SK-N-SH treated with all-trans-retinoic acid at 6 μM for 48 hours (cell line): ENCODE data around the gene ADAM17.

Experiments used
- ATAC-seq: fragments of 200-7000 bp; cut with Tn5 transposase; 3 replicates; pipeline ENCODE4 v1.9.1; 2020; ENCODE audit warnings: mild to moderate bottlenecking, moderate library complexity
- BACH2 ChIP-seq: fragments of 250-450 bp; sonication (Bioruptor Pico); IDR thresholded peaks from 2 replicates; pipeline ENCODE4 v1.9.0; 2021; ENCODE audit warnings: mild to moderate bottlenecking, borderline replicate concordance
- CSDC2 ChIP-seq: fragments of 250-450 bp; sonication (Bioruptor Pico); IDR thresholded peaks from 2 replicates; pipeline ENCODE4 v1.5.0; 2020; ENCODE audit warnings: mild to moderate bottlenecking, moderate library complexity
- ESRRG ChIP-seq: fragments of 250-450 bp; sonication (Bioruptor Pico); IDR thresholded peaks from 2 replicates; pipeline ENCODE4 v1.6.1; 2021; ENCODE audit warnings: mild to moderate bottlenecking
- GLIS3 ChIP-seq: fragments of 250-450 bp; sonication (Bioruptor Pico); IDR thresholded peaks from 2 replicates; pipeline ENCODE4 v1.5.0; 2020; ENCODE audit warnings: mild to moderate bottlenecking, moderate library complexity
- OSR1 ChIP-seq: fragments of 250-450 bp; sonication (Bioruptor Pico); IDR thresholded peaks from 2 replicates; pipeline ENCODE4 v1.8.0; 2022; ENCODE audit warnings: moderate library complexity, mild to moderate bottlenecking, inconsistent platforms
- PPARA ChIP-seq: fragments of 250-450 bp; sonication (Bioruptor Pico); IDR thresholded peaks from 2 replicates; pipeline ENCODE4 v1.5.0; 2020; ENCODE audit warnings: mild to moderate bottlenecking, borderline replicate concordance
- RARB ChIP-seq: fragments of 250-450 bp; sonication (Bioruptor Pico); IDR thresholded peaks from 2 replicates; pipeline ENCODE4 v1.8.0; 2021; ENCODE audit warnings: mild to moderate bottlenecking, moderate library complexity
- SNAI2 ChIP-seq: fragments of 250-450 bp; sonication (Bioruptor Pico); IDR thresholded peaks from 2 replicates; pipeline ENCODE4 v1.5.0; 2020; ENCODE audit warnings: mild to moderate bottlenecking, moderate library complexity
- TCF4 ChIP-seq: fragments of 250-450 bp; sonication (Bioruptor Pico); IDR thresholded peaks from 2 replicates; pipeline ENCODE4 v1.8.0; 2021; ENCODE audit warnings: mild to moderate bottlenecking, moderate library complexity, borderline replicate concordance
- TOX ChIP-seq: fragments of 250-450 bp; sonication (Bioruptor Pico); IDR thresholded peaks from 2 replicates; pipeline ENCODE4 v1.8.0; 2021; ENCODE audit warnings: mild to moderate bottlenecking, moderate library complexity, borderline replicate concordance
- ZC3H10 ChIP-seq: fragments of 250-450 bp; sonication (Bioruptor Pico); IDR thresholded peaks from 2 replicates; pipeline ENCODE4 v1.5.1; 2021; ENCODE audit warnings: mild to moderate bottlenecking, moderate library complexity
- ZNF565 ChIP-seq: fragments of 450-650 bp; formaldehyde crosslinking; conservative IDR thresholded peaks from 2 replicates; pipeline ENCODE4 v1.5.0; 2020; ENCODE audit warnings: low read depth, mild to moderate bottlenecking, moderate library complexity
- ZNF70 ChIP-seq: fragments of 450-650 bp; formaldehyde crosslinking; IDR thresholded peaks from 2 replicates; pipeline ENCODE4 v1.5.0; 2020; ENCODE audit warnings: mild to moderate bottlenecking, moderate library complexity
- ZNF8 ChIP-seq: fragments of 450-650 bp; formaldehyde crosslinking; IDR thresholded peaks from 2 replicates; pipeline ENCODE4 v1.5.0; 2020; ENCODE audit warnings: mild to moderate bottlenecking, moderate library complexity
- TF ChIP-seq, protein P1 (sequence below): fragments of 250-450 bp; sonication (Bioruptor Pico); IDR thresholded peaks from 2 replicates; pipeline ENCODE4 v1.5.1; 2020; ENCODE audit warnings: low read depth, mild to moderate bottlenecking, moderate library complexity
- TF ChIP-seq, protein P2 (sequence below): fragments of 250-450 bp; sonication (Bioruptor Pico); IDR thresholded peaks from 2 replicates; pipeline ENCODE4 v1.5.0; 2020; ENCODE audit warnings: mild to moderate bottlenecking, moderate library complexity
- TF ChIP-seq, protein P3 (sequence below): fragments of 250-450 bp; sonication (Bioruptor Pico); IDR thresholded peaks from 2 replicates; pipeline ENCODE4 v1.5.1; 2021; ENCODE audit warnings: mild to moderate bottlenecking, moderate library complexity
- TF ChIP-seq, protein P4 (sequence below): fragments of 250-450 bp; sonication (Bioruptor Pico); IDR thresholded peaks from 2 replicates; pipeline ENCODE4 v1.8.0; 2021; ENCODE audit warnings: low read depth, mild to moderate bottlenecking, moderate library complexity, borderline replicate concordance

The ADAM17 gene

DNA sequence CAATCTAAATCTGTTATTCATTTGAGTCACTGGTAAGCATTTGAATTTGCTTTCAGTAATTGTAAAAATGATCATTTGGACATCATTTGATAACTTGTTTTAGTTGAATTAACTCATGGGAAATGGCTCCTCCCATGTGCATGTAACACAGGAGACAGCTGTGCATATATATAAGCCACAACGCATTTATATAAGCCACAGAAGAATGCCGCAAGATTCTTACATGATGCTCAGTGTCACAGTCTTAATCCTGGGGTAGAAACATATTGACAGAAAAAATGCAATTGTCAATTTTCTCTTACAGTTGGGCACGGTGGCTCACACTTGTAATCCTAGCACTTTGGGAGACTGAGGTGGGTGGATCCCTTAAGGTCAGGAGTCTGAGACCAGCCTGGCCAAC, 94.6 kb downstream of the ADAM17 start (continued):
- TF ChIP-seq, protein P1, sequence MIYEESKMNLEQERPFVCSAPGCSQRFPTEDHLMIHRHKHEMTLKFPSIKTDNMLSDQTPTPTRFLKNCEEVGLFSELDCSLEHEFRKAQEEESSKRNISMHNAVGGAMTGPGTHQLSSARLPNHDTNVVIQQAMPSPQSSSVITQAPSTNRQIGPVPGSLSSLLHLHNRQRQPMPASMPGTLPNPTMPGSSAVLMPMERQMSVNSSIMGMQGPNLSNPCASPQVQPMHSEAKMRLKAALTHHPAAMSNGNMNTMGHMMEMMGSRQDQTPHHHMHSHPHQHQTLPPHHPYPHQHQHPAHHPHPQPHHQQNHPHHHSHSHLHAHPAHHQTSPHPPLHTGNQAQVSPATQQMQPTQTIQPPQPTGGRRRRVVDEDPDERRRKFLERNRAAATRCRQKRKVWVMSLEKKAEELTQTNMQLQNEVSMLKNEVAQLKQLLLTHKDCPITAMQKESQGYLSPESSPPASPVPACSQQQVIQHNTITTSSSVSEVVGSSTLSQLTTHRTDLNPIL: no peak

DNA sequence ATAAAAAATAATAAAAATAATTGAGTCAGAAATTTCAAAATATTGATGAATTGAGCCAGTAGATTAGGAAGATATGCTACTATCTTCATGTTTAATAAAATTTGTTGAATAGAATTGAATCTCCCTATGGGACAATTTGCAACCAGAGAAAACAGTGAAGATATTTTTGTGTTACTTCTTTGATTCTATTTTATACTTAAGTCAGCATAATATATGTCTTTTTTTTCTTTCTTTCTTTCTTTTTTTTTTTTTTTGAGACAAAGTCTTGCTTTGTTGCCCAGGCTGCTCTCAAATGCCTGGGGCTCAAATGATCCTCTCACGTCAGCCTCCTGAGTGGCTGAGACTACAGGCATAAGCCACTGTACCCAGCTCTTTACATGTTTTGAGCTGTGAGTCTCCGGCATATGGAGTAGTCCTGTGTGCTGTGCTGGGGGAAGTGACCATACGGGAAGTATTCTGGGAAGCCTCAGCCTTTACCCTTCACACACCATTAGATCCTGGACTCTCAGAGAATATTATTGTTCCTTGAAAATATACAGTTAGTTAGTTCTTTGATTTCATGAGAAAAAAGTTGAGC, 95.1 kb downstream of the ADAM17 start:
- ATAC-seq: no peak
- TF ChIP-seq GLIS3 (no peak), TCF4 (CRISPR knock-in tag) (no peak), TOX (CRISPR knock-in tag) (no peak), ESRRG (CRISPR knock-in tag) (no peak), BACH2 (CRISPR knock-in tag) (no peak), ZNF70 (CRISPR knock-in tag) (no peak), SNAI2 (CRISPR knock-in tag) (no peak), PPARA (CRISPR knock-in tag) (no peak), ZNF565 (CRISPR knock-in tag) (no peak)
- TF ChIP-seq, protein P2, sequence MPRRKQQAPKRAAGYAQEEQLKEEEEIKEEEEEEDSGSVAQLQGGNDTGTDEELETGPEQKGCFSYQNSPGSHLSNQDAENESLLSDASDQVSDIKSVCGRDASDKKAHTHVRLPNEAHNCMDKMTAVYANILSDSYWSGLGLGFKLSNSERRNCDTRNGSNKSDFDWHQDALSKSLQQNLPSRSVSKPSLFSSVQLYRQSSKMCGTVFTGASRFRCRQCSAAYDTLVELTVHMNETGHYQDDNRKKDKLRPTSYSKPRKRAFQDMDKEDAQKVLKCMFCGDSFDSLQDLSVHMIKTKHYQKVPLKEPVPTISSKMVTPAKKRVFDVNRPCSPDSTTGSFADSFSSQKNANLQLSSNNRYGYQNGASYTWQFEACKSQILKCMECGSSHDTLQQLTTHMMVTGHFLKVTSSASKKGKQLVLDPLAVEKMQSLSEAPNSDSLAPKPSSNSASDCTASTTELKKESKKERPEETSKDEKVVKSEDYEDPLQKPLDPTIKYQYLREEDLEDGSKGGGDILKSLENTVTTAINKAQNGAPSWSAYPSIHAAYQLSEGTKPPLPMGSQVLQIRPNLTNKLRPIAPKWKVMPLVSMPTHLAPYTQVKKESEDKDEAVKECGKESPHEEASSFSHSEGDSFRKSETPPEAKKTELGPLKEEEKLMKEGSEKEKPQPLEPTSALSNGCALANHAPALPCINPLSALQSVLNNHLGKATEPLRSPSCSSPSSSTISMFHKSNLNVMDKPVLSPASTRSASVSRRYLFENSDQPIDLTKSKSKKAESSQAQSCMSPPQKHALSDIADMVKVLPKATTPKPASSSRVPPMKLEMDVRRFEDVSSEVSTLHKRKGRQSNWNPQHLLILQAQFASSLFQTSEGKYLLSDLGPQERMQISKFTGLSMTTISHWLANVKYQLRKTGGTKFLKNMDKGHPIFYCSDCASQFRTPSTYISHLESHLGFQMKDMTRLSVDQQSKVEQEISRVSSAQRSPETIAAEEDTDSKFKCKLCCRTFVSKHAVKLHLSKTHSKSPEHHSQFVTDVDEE (CRISPR knock-in tag): no peak
- TF ChIP-seq, protein P1: no peak
- TF ChIP-seq, protein P3, sequence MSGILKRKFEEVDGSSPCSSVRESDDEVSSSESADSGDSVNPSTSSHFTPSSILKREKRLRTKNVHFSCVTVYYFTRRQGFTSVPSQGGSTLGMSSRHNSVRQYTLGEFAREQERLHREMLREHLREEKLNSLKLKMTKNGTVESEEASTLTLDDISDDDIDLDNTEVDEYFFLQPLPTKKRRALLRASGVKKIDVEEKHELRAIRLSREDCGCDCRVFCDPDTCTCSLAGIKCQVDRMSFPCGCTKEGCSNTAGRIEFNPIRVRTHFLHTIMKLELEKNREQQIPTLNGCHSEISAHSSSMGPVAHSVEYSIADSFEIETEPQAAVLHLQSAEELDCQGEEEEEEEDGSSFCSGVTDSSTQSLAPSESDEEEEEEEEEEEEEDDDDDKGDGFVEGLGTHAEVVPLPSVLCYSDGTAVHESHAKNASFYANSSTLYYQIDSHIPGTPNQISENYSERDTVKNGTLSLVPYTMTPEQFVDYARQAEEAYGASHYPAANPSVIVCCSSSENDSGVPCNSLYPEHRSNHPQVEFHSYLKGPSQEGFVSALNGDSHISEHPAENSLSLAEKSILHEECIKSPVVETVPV (CRISPR knock-in tag): no peak

DNA sequence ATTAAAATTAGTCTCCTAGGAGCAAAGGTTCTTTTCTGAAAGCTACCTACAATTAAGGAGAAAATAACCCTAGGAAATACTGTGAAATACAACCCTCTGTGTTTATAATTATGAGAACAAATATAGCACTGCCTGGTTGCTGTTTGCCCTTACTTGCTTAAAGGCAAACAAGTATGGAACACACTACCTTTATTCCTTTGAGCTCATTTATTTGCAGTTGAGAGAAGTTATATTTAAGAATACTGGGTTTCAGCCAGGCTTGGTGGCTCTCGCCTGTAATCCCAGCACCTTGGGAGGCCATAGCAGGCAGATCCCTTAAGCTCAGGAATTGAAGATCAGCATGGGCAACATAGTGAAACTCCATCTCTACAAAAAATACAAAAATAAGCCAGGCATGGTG, 104.4 kb downstream of the ADAM17 start:
- TF ChIP-seq, protein P4, sequence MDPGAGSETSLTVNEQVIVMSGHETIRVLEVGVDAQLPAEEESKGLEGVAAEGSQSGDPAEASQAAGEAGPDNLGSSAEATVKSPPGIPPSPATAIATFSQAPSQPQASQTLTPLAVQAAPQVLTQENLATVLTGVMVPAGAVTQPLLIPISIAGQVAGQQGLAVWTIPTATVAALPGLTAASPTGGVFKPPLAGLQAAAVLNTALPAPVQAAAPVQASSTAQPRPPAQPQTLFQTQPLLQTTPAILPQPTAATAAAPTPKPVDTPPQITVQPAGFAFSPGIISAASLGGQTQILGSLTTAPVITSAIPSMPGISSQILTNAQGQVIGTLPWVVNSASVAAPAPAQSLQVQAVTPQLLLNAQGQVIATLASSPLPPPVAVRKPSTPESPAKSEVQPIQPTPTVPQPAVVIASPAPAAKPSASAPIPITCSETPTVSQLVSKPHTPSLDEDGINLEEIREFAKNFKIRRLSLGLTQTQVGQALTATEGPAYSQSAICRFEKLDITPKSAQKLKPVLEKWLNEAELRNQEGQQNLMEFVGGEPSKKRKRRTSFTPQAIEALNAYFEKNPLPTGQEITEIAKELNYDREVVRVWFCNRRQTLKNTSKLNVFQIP (CRISPR knock-in tag): no peak
- no peak for TF ChIP-seq SNAI2 (CRISPR knock-in tag)
- no peak for ATAC-seq

DNA sequence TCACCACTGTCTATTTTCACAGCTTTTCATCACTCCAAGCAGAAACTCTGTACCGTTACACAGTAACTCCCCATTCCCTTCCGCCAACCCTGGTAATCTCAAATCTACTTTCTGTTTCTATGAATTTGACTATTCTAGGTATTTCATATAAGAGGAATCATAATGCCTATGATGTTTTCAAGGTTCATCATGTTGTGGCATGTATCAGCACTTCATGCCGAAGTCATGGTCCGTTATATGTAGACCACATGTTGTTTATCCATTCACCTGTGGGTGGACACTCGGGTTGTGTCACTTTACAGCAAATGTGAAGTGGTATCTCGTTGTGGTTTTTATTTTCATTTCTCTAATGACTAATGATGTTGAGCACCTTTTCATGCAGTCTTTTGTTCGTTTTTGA, 110.5 kb downstream of the ADAM17 start:
- TF ChIP-seq TCF4 (CRISPR knock-in tag) (no peak), TOX (CRISPR knock-in tag) (no peak), ZC3H10 (CRISPR knock-in tag) (no peak)
- no peak for ATAC-seq

DNA sequence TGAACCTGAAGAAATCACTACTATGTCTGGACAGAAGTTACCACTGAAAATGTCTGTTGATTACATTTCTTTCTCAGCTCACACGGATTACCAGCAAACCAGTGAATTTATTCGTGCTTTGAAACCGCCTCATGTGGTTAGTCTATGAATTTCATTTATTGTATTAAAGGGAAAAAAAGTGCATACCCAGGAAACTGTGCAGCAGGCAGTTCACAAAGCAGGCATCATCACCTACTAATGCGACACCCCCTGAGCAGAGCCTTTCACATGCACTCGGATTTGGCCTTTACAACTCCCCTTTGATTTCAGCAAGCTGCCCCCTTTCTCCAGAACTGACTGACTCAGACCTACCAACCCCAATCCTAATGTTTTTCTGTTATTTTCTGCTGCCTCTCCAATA, 112.1 kb downstream of the ADAM17 start:
- no peak for TF ChIP-seq GLIS3
- no peak for ATAC-seq

DNA sequence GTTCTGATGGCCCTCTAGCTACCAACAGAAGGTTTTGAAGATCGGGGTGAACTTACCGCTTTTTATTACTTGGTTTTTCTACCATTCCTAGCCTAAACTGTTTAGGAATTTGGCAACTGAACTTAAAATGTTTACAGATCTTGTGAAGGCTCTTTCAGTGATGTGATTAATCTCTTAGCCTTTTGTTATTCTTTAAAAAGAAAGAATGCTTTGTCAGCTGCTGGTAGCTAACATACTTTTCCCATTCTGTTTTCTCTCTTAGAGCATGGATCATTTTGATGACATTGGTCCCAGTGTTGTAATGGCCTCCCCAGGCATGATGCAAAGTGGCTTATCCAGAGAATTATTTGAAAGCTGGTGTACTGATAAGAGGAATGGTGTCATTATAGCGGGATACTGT, 114.1 kb downstream of the ADAM17 start:
- TF ChIP-seq ZNF70 (CRISPR knock-in tag) (no peak), OSR1 (no peak), RARB (no peak), ZNF8 (CRISPR knock-in tag) (no peak), CSDC2 (no peak), SNAI2 (CRISPR knock-in tag) (no peak), PPARA (CRISPR knock-in tag) (no peak)
- TF ChIP-seq, protein P4 (CRISPR knock-in tag): no peak
- ATAC-seq: no peak
